A673 (cell line): Measurements from ENCODE around the gene AFG1L. TPM values are rescaled to one million over a fixed set of nuclear protein-coding genes. Genes with fewer than 3 reads are reported as not detected.

Experiments
- BruUV-seq: library from RNA; stranded (reverse); fragments of 400-500 nt; replicated peaks from 2 replicates; lab custom pipeline; 2021; lab: Mats Ljungman, UMichigan
- CTCF ChIA-PET: fragments of 300-600 bp; sonication (Branson Sonifier 250); formaldehyde crosslinking; loops from one replicate; lab custom pipeline; 2022; ENCODE audit warnings: antibody characterized with exemption; lab: Charles Lee
- POLR2A ChIA-PET: fragments of 300-600 bp; sonication (Branson Sonifier 250); formaldehyde crosslinking; loops from one replicate; lab custom pipeline; 2022; ENCODE audit warnings: antibody characterized with exemption; ENCODE audit not compliant: low non-redundant PET; lab: Charles Lee
- DNase-seq: peaks from one replicate; pipeline ENCODE4 v3.0.0-alpha.2; 2015; ENCODE audit warnings: low spot score
- H3K27ac ChIP-seq: fragments of 200-600 bp; sonication (generic); 2 replicates; pipeline ENCODE4 v1.5.1; 2016; ENCODE audit warnings: mixed run types, low read depth, mild to moderate bottlenecking, mixed read lengths, antibody characterized with exemption, low read length; ENCODE audit not compliant: poor library complexity, severe bottlenecking
- H3K27me3 ChIP-seq: fragments of 200-600 bp; sonication (generic); replicated peaks from 2 replicates; pipeline ENCODE4 v1.6.1; 2017; ENCODE audit warnings: mixed run types, low read depth, mild to moderate bottlenecking, mixed read lengths, antibody characterized with exemption, low read length; ENCODE audit not compliant: insufficient read depth, poor library complexity
- H3K36me3 ChIP-seq: fragments of 200-600 bp; sonication (generic); 2 replicates; pipeline ENCODE4 v1.6.1; 2016; ENCODE audit warnings: mixed run types, mild to moderate bottlenecking, mixed read lengths, antibody characterized with exemption, low read length; ENCODE audit not compliant: insufficient read depth, poor library complexity, severe bottlenecking
- H3K4me1 ChIP-seq: fragments of 200-600 bp; sonication (generic); 2 replicates; pipeline ENCODE4 v1.6.1; 2017; ENCODE audit warnings: mixed run types, mild to moderate bottlenecking, mixed read lengths, antibody characterized with exemption, low read length; ENCODE audit not compliant: insufficient read depth, poor library complexity, severe bottlenecking
- H3K4me3 ChIP-seq: fragments of 200-600 bp; sonication (generic); 2 replicates; pipeline ENCODE4 v1.5.1; 2016; ENCODE audit warnings: low read depth, mixed run types, mild to moderate bottlenecking, mixed read lengths, low read length; ENCODE audit not compliant: poor library complexity, severe bottlenecking
- H3K9me3 ChIP-seq: fragments of 200-600 bp; sonication (generic); 2 replicates; pipeline ENCODE4 v1.6.1; 2016; ENCODE audit warnings: mixed run types, low read depth, mild to moderate bottlenecking, mixed read lengths, antibody characterized with exemption, low read length; ENCODE audit not compliant: poor library complexity, severe bottlenecking
- EZH2 ChIP-seq: fragments of 200-600 bp; sonication (generic); IDR thresholded peaks from 2 replicates; pipeline ENCODE4 v1.6.1; 2017; ENCODE audit warnings: borderline replicate concordance, low read depth, mild to moderate bottlenecking, mixed read lengths, antibody characterized with exemption, low read length; ENCODE audit not compliant: poor library complexity, severe bottlenecking
- intact Hi-C: fragments of 100-400 bp; cut with micrococcal nuclease; formaldehyde crosslinking; loops from one replicate; pipeline ENCODE4 v1.10.0; 2022; ENCODE audit not compliant: unreplicated experiment
- total RNA-seq: library from RNA; stranded (reverse); gene quantifications from 2 replicates; pipeline ENCODE4 v1.2.3, GENCODE V29; 2021
- TF ChIP-seq, protein P1 (sequence below): fragments of 300-800, 200-600 bp; sonication (generic); conservative IDR thresholded peaks from 2 replicates; pipeline ENCODE4 v1.5.1; 2017; ENCODE audit warnings: low read depth, mild to moderate bottlenecking, antibody characterized with exemption, low read length, moderate library complexity, mixed read lengths

Gene AFG1L
- total RNA-seq, 1 experiment from 2014 or later, result 7.5 TPM

DNA sequence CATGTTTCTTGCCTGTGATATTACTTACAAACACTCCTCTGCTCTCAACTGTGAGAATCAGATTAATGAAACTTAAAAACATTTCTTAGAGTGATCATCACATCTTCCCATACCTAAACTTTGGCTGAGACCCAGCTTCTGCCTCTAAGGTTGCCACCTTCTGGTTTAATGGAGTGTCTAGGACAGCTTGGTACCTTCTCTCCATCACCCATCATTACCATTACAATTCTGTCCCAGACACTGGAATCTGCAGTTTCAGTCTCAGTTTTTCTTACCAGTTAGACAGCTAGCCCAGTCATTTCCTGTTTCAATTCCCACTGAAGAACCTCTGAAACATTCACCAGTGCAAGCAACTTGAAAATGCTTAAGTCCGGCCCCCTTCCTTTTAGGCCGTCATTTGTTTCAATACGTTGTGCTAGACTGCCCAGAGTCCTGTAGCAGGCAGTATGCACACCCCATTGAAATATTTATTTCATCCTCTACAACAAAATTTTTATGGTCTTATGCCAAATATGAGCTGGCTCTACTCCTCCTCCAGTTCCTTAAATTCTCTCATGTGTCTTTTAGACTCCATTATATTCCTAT is 158.8 kb downstream of the AFG1L start:
- ChIA-PET POLR2A (no interaction called here), CTCF (no interaction called here)
- no TSS peak for BruUV-seq
- Histone ChIP-seq H3K27me3 (no peaks in the 10 kb centered on the region), H3K4me1 (no peaks in the 10 kb centered on the region), H3K36me3 (no peaks in the 10 kb centered on the region), H3K27ac (no peak overlapping the region), H3K9me3 (no peaks in the 10 kb centered on the region), H3K4me3 (no peak overlapping the region)
- DNase-seq, result no peak
- intact Hi-C loops, result no loop called here
- TF ChIP-seq, protein P1, sequence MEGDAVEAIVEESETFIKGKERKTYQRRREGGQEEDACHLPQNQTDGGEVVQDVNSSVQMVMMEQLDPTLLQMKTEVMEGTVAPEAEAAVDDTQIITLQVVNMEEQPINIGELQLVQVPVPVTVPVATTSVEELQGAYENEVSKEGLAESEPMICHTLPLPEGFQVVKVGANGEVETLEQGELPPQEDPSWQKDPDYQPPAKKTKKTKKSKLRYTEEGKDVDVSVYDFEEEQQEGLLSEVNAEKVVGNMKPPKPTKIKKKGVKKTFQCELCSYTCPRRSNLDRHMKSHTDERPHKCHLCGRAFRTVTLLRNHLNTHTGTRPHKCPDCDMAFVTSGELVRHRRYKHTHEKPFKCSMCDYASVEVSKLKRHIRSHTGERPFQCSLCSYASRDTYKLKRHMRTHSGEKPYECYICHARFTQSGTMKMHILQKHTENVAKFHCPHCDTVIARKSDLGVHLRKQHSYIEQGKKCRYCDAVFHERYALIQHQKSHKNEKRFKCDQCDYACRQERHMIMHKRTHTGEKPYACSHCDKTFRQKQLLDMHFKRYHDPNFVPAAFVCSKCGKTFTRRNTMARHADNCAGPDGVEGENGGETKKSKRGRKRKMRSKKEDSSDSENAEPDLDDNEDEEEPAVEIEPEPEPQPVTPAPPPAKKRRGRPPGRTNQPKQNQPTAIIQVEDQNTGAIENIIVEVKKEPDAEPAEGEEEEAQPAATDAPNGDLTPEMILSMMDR, result no peak
- TF ChIP-seq EZH2, result no peak

DNA sequence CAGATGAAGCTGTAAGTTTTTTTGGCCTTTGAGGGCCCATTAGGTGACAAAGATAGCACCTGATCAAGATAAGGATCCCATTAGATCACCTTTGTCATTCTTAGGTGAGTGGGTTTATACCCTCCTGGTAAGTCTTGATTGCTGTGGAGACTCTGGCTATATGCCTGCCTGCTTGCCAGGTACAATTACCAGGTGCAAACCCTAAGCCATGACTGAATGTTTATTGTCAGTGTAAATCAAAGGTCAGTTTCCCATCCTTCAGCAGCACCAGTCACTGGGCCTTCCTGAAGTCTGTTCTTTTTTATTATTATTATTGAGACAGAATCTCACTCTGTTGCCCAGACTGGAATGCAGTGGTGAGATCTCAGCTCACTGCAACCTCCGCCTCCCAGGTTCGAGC is 159.5 kb downstream of the AFG1L start:
- no peak overlapping the region for H3K27ac ChIP-seq
- no peaks in the 10 kb centered on the region for H3K4me1 ChIP-seq
- ChIA-PET CTCF (no interaction called here), POLR2A (no interaction called here)
- intact Hi-C loops, result no loop called here
- no peak for TF ChIP-seq EZH2
- TF ChIP-seq, protein P1, result no peak
- no peak for DNase-seq
- H3K9me3 ChIP-seq, result no peaks in the 10 kb centered on the region
- BruUV-seq, result no TSS peak
- no peak overlapping the region for H3K4me3 ChIP-seq
- H3K36me3 ChIP-seq, result no peaks in the 10 kb centered on the region
- no peaks in the 10 kb centered on the region for H3K27me3 ChIP-seq

DNA sequence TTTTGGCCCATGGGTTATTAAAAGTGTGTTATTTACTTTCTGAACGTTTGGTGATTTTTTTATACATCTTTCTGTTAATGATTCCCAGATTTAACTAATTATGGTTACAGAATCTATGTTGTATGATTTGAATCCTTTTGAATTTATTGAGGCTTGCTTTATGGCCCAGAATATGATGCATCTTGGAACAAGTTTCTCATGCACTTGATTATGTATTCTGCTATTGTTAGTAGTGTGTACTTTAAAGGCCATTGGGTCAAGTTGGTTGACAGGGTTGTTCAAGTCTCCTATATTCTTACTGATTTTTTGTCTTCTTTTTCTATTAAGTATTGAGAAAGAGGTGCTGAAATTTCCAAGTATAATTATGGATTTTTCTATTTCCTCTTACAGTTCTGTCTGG is 160.8 kb downstream of the AFG1L start:
- Histone ChIP-seq H3K9me3 (no peaks in the 10 kb centered on the region), H3K4me3 (no peak overlapping the region), H3K36me3 (no peaks in the 10 kb centered on the region), H3K27me3 (no peaks in the 10 kb centered on the region), H3K4me1 (no peaks in the 10 kb centered on the region), H3K27ac (no peak overlapping the region)
- ChIA-PET POLR2A (no interaction called here), CTCF (no interaction called here)
- TF ChIP-seq, protein P1, result no peak
- TF ChIP-seq EZH2, result no peak
- intact Hi-C loops, result no loop called here
- DNase-seq, result no peak
- BruUV-seq, result no TSS peak
